GM19240 (cell line): ENCODE measurements around the gene PCID2.
"Not testable (repeated sequence)": the region's sequence is repeated elsewhere in the genome, so short reads cannot be mapped to it uniquely, and the experiment has no call there.

Source experiments
- DNase-seq: peaks from one replicate; pipeline ENCODE4 v3.0.0; 2011; ENCODE audit warnings: low spot score; ENCODE audit not compliant: insufficient read length

Gene PCID2

DNA sequence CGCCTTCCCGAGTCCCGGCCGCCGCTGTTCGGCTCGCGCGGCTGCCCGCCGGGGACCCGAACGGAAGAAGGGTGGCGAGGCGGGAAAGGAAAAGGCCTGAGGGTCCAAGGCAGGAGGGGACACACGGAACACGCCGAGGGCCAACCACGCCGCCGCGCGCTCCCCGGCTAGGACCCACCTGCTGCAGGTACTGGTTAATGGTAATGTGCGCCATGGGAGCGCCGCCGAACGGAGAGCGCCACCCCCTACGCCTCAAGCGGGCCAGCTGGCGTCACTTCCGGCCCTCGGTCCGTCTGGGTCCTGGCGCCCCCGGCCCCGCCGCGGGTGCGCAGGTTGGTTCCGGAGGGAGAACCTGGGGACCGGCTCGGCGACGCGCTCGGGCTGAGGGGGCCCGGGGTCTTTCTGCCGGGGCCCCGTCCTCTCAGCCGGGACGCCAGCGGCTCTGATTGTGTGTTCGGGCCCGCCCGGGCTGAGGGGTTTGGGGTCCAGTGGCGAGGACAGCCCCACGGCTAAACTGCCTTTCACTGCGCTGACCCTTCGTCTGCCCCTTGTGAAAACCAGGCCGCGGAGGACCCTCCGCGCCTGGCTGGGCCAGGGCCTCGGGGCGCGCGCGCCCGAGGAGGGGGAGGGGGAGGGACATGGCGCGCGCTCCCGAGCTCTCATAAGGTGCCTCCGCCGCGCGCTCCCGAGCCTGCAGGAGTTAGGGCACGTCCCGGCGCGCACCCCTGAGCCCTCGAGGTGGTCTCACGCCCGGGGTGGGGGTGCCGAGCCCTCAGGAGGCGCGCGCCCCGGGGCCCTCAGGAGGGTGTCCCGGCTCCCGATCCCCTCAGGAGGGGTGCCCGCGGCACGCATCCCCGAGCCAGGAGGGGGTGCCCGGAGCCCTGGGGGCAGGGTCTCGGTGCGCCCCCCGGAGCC lies at the start of gene PCID2:
TSS of gene PCID2 (minus strand) at position 249 of the 915 bp plus-strand sequence. CDS start at position 214, 35 bp downstream.
- DNase-seq, result peak; percentile 69

DNA sequence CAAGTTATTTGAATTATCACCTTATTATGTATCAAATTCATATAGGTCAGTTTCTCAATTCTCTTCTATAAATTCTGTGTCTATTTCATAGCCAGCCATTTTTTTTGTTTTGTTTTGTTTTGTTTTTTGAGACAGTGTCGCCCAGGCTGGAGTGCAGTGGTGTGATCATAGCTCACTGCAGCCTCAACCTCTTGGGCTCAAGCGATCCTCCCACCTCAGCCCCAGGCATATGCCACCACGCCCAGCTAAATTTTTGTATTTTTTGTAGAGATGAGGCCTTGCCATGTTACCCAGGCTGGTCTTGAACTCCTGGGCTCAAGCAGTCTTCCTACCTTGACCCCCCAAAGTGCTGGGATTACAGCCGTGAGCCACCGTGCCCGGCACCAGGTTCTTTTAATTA lies 49.4 kb upstream of the PCID2 start:
- not testable (repeated sequence) for DNase-seq

DNA sequence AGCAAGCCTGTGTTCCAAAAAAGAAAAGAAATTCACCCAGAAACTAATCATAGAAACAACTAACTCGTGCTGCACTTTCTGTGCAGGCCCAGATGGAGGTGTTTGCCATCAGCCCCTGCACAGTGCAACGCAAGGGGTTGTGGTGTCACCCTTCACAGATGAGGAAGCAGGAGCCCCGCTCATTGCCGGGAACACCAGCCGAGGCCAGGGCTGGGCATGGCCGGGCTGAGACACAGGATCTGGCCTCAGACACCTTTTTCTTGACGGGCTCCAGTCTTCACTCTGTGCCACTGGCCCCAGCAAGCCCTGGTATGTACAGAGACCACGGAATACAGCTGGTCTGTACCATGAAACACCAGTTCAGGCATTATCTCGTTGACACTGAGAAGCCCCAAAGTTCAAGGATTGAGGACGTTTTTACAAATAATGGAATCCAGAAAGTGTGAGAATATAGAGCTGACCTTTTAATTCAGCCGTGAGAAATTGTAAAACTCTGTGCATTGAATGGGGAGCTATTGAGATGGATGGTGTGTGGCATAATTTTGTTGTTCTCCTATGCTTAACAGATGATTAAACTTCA lies 44.1 kb upstream of the PCID2 start:
- no peak for DNase-seq

DNA sequence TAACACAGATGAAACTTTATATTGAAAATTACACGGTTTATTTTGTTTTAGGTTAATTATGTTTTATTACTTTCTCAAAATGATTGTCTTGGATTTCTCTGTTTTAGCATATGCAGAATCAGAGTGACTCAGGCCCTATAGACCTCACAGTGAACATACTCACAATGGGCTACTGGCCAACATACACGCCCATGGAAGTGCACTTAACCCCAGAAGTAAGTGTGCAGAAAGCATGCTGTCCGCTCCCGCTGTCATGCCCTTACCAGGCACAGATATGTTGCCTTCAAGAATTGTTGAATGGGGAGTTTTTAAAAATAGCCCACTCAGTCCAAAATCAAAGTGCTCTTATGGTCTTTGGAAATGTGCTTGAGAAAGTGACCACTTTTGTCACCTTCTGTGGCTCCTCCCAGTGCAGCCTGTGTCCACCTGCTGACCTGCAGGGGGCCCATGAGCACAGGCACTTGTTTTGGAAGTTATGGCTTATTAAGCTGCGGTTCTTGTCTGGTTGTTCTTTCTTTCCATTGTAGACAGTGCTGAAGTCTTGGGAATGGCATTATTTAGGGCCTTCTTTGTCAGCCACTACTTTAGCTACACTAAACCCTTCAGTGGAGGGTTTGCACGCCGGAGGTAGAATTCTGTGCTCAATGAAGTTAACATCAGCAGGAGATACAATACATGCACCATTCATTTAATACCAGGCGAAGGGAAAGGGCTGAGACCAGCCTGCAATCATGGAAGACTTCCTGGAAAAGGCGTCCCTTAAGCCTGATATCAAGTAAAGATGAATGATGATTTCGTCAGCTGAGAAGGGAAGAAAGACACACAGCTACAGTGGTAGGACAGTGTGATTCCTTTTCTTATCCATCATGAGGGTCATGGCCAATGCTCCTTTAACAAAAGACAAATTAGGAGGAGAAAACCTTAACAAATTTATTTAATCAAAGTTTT lies 37.7 kb upstream of the PCID2 start:
- no peak for DNase-seq

DNA sequence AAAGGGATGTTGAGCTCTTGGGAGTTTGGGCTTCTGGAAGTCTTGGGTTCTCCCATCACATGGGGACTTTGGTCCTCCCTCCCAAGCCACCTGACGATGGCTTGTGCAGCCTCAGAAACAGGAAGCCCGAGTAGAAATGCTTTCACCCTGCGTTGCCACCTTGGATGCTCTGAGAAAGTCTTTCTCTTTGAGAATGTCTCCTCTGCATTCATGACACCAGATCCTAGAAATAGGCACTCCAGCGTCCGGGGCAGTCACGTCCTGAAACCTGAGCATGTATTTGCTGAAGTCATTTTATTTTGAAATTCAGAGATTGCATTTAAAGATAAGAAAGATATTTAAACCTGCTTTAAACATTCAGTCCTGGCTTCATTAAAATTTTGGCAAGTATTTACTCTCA lies 35.4 kb upstream of the PCID2 start:
- DNase-seq, result no peak

DNA sequence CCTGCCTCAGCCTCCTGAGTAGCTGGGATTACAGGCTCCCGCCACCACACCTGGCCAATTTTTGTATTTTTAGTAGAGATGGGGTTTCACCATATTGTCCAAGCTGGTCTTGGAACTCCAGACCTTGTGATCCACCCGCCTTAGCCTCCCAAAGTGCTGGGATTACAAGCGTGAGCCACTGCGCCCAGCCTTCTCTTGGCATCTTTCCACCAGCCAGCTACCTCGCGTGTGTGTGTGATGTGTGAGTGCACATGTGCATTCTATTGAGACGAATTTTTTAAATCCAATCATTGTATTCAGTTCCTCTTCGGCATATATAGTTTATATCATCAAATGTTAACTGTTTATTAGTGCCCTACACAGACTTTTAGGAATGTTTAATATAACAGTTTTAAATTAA lies 33.2 kb upstream of the PCID2 start:
- not testable (repeated sequence) for DNase-seq

DNA sequence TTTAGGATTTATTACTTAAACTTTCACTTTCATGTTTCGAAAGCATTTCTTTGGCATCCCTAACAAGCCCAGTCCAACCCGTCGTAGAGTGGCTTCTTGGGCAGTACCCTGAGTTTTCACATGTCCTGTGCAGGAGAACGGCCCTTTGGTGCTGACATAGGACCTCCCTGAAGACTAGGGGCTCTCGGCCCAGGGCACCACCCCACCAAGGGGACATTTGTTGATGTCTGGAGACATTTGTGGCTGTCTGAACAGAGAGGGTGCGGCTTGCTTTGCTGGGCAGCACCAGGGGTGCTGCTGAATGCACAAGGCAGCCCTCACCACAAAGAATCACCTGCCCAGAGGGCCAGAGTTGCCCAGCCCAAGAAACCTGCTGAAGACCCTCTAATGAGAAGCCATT lies 31.5 kb upstream of the PCID2 start:
- DNase-seq, result no peak

DNA sequence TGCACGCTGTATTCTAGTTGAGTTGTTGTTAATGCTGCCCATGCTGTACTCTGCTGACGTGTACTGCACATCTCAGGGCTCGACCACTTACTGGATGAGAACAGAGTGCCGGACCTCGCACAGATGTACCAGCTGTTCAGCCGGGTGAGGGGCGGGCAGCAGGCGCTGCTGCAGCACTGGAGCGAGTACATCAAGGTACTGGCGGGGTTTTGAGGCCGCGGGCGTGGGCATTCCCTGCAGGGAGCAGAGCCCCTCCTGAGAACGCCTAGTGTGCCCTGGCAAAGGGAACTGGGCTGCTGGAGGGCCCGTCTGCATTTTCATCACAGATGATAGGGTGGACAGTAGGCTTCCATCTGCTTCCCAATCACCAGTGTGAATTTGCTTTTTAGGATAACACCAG lies 30.9 kb upstream of the PCID2 start:
- DNase-seq, result no peak

DNA sequence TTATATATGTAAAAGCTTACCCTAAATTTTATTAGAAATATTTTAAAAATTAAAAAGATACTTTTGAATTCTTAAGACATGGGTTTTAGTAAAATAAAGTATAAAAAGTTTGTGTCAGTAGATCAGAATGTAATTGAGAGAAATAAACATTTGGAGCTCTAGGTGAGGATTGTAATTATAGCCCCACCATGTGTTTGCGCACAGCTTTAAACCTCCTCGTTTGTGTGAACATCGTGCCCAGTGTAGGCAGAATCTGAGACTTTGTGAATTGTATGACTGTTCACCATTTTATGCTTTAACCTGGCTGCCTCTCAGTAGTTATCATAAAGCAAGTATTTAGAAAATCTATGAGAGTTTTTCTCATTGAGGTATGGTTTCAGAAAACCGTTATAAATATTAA lies 30.1 kb upstream of the PCID2 start:
- no peak for DNase-seq

DNA sequence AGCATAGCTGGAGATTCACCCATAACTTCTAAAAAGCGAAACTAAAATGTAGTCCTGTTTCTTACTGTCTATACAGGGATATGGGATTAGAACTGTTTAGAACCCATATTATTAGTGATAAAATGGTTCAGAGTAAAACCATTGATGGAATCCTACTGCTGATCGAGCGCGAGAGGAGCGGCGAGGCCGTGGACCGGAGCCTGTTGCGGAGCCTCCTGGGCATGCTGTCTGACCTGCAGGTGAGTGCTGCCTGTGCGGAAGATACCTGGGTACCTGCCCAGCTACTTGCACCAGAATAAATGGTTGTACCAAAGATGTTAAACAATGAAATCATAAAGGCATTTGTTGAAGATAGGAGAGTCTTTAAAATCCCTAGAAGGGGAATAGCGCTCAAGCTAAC lies 24.6 kb upstream of the PCID2 start:
- DNase-seq, result no peak

DNA sequence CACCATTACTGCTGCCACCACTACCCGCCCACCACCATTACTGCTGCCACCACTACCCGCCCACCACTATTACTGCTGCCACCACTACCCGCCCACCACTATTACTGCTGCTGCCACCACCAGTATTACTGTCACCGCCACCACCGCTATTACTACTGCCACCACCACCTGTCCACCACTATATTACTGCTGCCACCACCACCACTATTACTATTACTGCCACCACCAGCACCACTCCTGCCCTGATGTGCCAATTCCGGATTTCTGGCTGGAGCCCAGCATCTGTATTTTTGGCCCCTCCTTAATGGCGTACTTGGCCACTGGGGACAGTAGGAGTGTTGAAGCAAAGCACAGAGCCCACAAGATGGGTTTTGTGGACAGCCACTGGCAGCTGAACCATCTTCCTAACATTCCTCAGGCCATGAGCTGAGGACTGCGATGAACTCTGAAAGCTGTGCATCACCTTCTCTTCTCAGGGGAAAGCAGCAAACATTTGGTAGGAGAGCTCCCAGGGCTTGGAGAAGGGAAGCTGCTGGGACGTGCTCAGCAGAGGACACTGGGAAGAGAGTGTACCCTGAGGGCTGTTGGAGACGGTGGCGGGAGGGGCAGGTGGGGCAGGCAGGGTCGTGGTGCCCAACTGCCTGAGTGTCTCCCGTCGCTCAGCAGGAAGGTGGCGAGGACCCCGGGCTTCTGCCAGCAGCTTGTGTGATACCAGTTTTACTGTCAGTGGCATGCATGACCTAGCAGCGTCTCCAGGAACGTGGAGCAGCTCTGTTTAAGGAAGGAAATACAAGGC lies 23.9 kb upstream of the PCID2 start:
- DNase-seq, result no peak

DNA sequence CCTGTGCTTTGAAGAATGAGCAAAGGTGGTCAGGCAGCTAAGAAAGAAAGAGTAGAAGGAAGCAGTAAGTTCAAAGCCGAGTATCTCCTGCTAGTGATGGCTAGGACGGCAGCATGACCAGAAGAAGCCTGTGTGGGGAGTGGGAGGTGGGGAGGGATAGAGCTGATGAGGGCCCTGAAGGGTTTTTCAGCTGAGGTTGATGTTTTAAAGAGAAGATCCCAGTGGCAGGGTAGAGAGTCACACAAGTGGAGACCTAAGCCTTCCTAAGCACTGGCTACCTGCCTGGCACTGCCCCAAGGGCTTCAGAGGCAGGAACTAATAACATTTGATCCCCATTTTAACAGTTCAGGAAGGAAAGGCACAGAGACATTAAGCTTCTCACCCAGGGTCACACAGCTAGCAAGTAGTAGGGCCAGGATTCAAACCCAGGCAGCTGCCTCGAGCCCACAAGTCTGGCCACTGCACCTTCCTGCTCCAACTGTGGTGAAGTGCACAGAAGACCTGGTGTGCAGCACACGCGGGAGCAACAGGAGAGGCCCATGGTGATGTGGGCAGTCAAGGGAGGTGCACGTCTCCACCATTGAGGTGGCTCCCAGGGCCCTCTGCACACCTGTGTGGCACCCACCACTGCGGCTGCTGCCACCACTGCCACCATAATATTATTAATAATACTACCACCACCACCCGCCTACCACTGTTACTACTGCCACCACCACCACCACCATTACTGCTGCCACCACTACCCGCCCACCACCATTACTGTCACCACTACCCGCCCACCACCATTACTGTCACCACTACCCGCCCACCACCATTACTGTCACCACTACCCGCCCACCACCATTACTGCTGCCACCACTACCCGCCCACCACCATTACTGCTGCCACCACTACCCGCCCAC lies 23.1 kb upstream of the PCID2 start:
- no peak for DNase-seq

DNA sequence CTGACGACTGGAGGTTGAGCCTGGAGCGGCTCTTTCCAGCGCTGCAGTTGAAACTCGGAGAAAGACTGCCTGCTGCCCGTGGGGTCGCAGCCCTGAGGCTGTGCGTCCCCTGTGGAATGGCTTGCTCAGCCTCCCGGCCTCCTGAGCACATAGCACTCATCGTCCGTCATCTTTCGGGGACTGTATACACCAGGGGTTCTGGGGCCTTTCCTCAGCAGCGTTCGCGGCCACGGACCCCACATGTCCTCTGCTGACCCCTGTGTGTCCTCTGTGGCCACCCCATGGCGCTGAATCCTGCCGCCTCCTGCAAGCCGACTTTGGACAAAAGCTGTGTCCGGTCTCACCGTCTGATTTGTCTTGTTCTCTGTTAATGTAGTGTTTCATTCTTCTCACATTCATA lies 21.3 kb upstream of the PCID2 start:
- no peak for DNase-seq

DNA sequence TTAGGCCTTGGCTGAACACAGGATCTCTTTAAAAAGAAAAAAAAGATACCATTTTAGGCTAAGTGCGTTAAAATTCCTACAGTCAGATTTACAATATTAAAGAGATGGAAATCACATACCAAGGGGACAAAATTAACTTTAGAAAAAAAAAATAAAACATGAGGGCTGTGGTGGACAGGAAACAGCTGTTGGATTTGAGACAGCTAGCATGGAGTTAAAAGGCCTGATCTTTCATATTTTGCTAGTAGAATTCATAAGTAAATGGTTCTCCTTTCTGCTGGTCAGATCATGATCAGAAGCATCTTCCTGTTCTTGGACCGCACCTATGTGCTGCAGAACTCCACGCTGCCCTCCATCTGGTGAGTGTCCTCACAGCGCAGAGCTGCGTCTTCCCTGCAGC lies 20.7 kb upstream of the PCID2 start:
- no peak for DNase-seq

DNA sequence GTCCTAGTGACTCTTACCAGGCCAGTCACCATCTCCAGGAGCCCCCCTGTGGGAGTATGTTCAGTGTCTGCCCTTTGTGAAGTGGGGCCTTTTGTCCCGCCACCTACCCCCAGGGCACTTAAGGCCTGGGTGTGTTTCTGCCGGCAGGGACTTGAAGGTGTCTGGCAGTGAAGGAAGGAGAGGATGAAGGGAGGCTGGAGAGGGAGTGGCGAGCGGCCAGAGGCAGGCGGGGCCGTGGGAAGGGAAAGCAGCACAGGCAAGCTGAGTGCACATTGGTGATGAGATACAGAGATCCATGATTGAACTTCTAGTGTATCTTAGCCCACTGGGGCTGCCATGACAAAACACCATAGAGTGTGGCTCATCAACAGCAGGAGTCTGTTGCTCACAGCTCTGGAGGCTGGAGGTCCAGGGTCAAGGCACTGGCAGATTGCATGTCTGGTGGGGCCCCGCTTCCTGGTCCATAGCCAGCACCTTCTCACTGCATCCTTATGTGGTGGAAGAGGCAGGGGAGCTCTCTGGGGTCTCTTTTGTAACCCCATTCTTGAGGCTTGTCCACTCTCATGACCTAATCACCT lies 18.5 kb upstream of the PCID2 start:
- no peak for DNase-seq

DNA sequence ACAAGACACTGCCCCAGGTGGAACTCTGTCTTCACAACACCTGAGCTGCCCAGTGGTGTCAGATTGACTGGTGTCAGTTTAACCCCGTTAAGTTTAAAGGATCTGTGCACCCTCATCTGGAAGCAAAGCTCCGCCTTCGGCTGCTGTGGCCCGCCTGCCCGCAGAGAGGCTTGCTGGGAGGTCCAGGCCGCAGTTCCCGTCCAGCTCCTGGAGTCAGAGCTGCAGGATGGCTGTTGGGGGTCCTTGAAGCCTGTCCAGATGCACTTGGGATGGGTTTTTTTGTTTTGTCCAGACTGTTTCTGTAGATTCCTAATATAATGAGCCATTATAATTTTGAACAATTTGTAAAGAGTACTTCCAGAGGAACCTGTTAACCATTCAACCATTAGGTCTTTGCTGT lies 17.0 kb upstream of the PCID2 start:
- no peak for DNase-seq

DNA sequence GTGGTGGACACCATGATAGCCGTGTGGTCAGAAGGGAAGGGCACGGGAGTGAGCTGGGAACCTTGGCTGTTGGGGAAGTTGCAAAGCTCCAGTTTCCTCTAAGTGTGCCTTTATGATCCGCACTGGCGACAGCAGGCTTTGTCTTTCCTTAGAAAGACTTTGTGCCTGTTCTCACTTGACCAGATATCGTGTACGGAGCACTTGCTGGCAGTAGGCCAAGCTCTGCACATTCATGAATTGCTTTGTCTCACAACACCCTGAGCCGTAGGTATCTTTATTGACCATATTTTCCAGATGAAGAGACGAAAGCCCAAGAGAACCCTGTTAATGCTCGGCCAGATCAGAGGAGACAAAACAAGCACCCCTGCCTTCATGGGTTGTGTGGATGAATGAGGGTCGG lies 16.0 kb upstream of the PCID2 start:
- DNase-seq, result no peak

DNA sequence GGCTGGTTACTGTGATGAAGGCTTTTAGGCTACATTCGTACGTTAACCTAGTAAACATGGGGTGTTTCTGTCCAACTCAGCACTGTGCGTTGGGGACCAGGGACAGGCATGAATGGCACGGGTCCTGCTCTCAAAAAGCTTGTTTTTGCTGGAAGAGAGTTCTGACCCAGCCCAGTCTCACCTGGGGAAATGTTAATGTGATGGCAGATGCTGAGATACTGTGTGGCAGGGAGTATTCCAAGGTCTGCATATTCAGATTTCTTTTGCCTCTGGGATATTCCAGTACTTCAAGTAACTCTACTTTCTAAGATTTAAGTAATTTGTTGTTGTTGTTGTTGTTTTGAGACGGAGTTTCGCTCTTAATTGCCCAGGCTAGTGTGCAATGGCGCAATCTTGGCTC lies 14.6 kb upstream of the PCID2 start:
- no peak for DNase-seq

DNA sequence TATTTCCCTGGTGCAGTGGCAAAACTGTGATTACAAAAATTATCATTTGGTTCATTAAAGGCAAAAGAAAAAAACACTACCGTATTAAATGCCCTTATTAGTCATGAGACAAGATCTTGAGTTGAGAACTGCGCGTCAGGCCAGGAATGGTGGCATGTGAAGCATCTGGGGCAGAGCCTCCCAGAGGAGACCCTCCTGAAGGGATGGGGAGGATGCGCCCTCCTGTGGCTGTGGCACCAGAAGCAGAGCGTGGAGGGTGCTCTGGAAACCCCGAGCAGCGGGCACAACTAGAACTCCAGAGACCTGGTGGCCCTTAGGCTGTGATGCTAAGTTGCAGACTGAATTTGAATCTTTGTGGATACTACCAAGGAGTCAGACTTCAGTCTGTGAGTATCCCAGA lies 12.4 kb upstream of the PCID2 start:
- no peak for DNase-seq

DNA sequence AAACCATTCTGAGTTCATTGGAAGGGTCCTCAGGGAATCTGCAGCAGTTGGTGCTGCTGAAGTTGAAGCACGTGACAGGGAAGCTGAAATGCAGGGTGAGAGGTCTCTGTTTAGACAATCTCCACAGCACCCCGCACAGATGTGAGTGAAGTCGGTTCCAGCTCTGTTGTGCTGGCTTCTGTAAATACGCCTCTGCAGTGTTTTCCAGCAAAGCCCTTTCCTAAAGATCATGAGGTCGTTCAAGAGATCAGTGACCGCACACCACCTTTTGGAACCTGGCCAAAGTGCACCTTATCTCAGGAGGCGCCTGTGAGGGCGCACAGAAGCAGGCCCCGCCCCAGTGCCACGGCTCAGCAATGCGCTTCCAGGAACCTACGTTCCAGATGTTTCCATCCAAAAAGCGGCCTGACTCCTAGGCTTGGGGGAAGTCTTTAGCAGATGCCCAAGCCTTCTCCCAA lies 11.7 kb upstream of the PCID2 start:
- no peak for DNase-seq
